OCI-LY3 (cell line): ENCODE data around the gene ACVR1.

ENCODE experiments used
- H2AFZ ChIP-seq: fragments of 200-600, 300-600 bp; shearing (Covaris generic); 2 replicates; pipeline ENCODE4 v1.6.0; 2014; ENCODE audit warnings: antibody characterized with exemption, low read depth, low read length
- H3K27ac ChIP-seq: fragments of 200-600, 300-600 bp; sonication (generic); 2 replicates; pipeline ENCODE4 v1.5.1; 2014; ENCODE audit warnings: mild to moderate bottlenecking, low read length, moderate library complexity, mixed read lengths
- H3K27me3 ChIP-seq: fragments of 200-600, 300-600 bp; sonication (generic); 2 replicates; pipeline ENCODE4 v1.6.1; 2014; ENCODE audit warnings: low read depth, low read length, mixed read lengths
- H3K36me3 ChIP-seq: fragments of 200-600, 300-600 bp; sonication (generic); replicated peaks from 2 replicates; pipeline ENCODE3; 2014; ENCODE audit warnings: low read depth, low read length, mixed read lengths
- H3K4me1 ChIP-seq: fragments of 300-600, 200-600 bp; sonication (generic); 2 replicates; pipeline ENCODE4 v1.6.1; 2014; ENCODE audit warnings: low read length, mixed read lengths
- H3K4me2 ChIP-seq: fragments of 200-600, 300-600 bp; sonication (generic); 2 replicates; pipeline ENCODE4 v1.6.1; 2014; ENCODE audit warnings: low read length, mixed read lengths
- H3K4me3 ChIP-seq: fragments of 300-600, 200-600 bp; sonication (generic); 2 replicates; pipeline ENCODE4 v1.5.1; 2014; ENCODE audit warnings: antibody characterized with exemption, mild to moderate bottlenecking, low read length, moderate library complexity
- H3K79me2 ChIP-seq: fragments of 300-600, 200-600 bp; shearing (Covaris generic); 2 replicates; pipeline ENCODE4 v1.6.1; 2014; ENCODE audit warnings: mild to moderate bottlenecking, low read length, mixed read lengths
- H3K9ac ChIP-seq: fragments of 300-600, 200-600 bp; shearing (Covaris generic); 2 replicates; pipeline ENCODE4 v1.6.0; 2014; ENCODE audit warnings: mild to moderate bottlenecking, low read length, moderate library complexity
- H3K9me3 ChIP-seq: fragments of 200-600, 300-600 bp; shearing (Covaris generic); 2 replicates; pipeline ENCODE4 v1.6.1; 2014; ENCODE audit warnings: low read length, mixed read lengths; ENCODE audit not compliant: insufficient read depth
- H4K20me1 ChIP-seq: fragments of 200-600, 300-600 bp; sonication (generic); 2 replicates; pipeline ENCODE4 v1.6.1; 2016; ENCODE audit warnings: low read length, mixed read lengths; ENCODE audit not compliant: insufficient read depth
- EZH2phosphoT487 ChIP-seq: fragments of 200-600 bp; shearing (Covaris generic); IDR thresholded peaks from 2 replicates; pipeline ENCODE4 v1.6.1; 2018; ENCODE audit warnings: antibody characterized with exemption, mixed run types, low read depth
- TF ChIP-seq, protein P1 (sequence below): fragments of 200-600, 300-600 bp; sonication (generic); IDR thresholded peaks from 2 replicates; pipeline ENCODE4 v1.5.1; 2014; ENCODE audit warnings: antibody characterized with exemption, low read length, low read depth

ACVR1 gene

DNA sequence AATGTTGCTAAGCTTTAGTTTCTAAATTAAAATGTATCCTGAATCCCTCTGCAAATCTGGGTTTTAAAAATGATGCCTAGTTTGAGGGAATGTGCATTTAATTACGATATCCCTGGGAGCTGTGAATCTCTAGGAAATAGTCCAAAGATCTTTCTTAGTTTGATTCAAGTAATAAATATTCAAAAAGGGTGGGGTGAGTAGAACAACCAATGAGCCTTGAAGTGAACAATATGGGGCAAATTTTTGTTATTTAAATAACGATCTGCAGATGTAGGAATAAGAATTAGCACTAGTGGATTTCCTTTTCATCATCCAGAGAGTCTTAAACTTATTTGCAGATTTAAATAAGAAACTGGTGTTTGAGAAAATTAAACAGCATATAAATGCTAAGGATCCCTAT is 106.3 kb downstream of the ACVR1 start:
- H3K27ac ChIP-seq = no peak overlapping the region
- peaks cover 2% of the 10 kb centered on the region for H3K36me3 ChIP-seq
- H3K4me3 ChIP-seq = no peak overlapping the region
- H2AFZ ChIP-seq = no peak overlapping the region
- no peaks in the 10 kb centered on the region for H3K79me2 ChIP-seq
- TF ChIP-seq EZH2phosphoT487 = no peak
- TF ChIP-seq, protein P1, sequence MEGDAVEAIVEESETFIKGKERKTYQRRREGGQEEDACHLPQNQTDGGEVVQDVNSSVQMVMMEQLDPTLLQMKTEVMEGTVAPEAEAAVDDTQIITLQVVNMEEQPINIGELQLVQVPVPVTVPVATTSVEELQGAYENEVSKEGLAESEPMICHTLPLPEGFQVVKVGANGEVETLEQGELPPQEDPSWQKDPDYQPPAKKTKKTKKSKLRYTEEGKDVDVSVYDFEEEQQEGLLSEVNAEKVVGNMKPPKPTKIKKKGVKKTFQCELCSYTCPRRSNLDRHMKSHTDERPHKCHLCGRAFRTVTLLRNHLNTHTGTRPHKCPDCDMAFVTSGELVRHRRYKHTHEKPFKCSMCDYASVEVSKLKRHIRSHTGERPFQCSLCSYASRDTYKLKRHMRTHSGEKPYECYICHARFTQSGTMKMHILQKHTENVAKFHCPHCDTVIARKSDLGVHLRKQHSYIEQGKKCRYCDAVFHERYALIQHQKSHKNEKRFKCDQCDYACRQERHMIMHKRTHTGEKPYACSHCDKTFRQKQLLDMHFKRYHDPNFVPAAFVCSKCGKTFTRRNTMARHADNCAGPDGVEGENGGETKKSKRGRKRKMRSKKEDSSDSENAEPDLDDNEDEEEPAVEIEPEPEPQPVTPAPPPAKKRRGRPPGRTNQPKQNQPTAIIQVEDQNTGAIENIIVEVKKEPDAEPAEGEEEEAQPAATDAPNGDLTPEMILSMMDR = no peak
- H3K9me3 ChIP-seq = no peaks in the 10 kb centered on the region
- no peak overlapping the region for H3K9ac ChIP-seq
- H4K20me1 ChIP-seq = no peaks in the 10 kb centered on the region
- no peaks in the 10 kb centered on the region for H3K27me3 ChIP-seq
- peaks cover 4% of the 10 kb centered on the region for H3K4me1 ChIP-seq
- no peak overlapping the region for H3K4me2 ChIP-seq

- Histone ChIP-seq H3K4me1 (no peaks in the 10 kb centered on the region), H3K79me2 (no peaks in the 10 kb centered on the region), H4K20me1 (no peaks in the 10 kb centered on the region), H3K4me3 (no peak overlapping the region), H3K27ac (no peak overlapping the region), H3K9ac (no peak overlapping the region), H3K27me3 (no peaks in the 10 kb centered on the region), H3K9me3 (no peaks in the 10 kb centered on the region), H3K4me2 (no peak overlapping the region), H3K36me3 (peaks cover 2% of the 10 kb centered on the region), H2AFZ (no peak overlapping the region)
- TF ChIP-seq, protein P1 = no peak
- no peak for TF ChIP-seq EZH2phosphoT487
Observed at GRCh38 chr2:157764386-157764785, 111.7 kb downstream of the ACVR1 start.

- Histone ChIP-seq H3K79me2 (no peaks in the 10 kb centered on the region), H3K27me3 (no peaks in the 10 kb centered on the region), H2AFZ (no peak overlapping the region), H3K4me3 (no peak overlapping the region), H3K4me1 (no peaks in the 10 kb centered on the region), H3K9ac (no peak overlapping the region), H3K9me3 (no peaks in the 10 kb centered on the region), H3K36me3 (peaks cover 7% of the 10 kb centered on the region), H4K20me1 (no peaks in the 10 kb centered on the region), H3K27ac (no peak overlapping the region), H3K4me2 (no peak overlapping the region)
- TF ChIP-seq, protein P1 = no peak
- TF ChIP-seq EZH2phosphoT487 = no peak
Observed at GRCh38 chr2:157761520-157761919, 114.6 kb downstream of the ACVR1 start.

DNA sequence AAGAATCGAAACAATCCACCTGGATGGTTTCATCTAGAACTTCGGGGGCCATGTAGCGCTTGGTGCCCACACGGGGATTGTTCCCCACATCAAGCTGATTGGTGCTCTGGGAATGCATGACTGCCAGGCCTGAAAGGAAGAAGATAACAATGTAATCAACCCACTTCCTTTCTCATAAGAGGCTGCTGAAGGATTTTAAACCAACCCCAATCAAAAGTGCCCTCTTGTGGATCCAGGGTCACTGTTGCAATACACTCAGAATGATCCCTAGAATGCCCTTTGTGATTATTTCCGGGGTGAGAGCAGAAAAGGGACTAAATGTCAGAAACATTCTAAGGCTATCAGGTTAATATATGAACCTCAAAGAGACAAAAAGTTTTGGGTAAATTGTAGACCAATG is 115.2 kb downstream of the ACVR1 start:
- peaks cover 7% of the 10 kb centered on the region for H3K36me3 ChIP-seq
- H3K9ac ChIP-seq = no peak overlapping the region
- H3K79me2 ChIP-seq = no peaks in the 10 kb centered on the region
- H3K9me3 ChIP-seq = no peaks in the 10 kb centered on the region
- H4K20me1 ChIP-seq = no peaks in the 10 kb centered on the region
- H3K27ac ChIP-seq = no peak overlapping the region
- H3K27me3 ChIP-seq = no peaks in the 10 kb centered on the region
- no peak for TF ChIP-seq EZH2phosphoT487
- TF ChIP-seq, protein P1 = no peak; the same call in 1 of the 2 replicates
- no peaks in the 10 kb centered on the region for H3K4me1 ChIP-seq
- H3K4me2 ChIP-seq = no peak overlapping the region
- no peak overlapping the region for H2AFZ ChIP-seq
- no peak overlapping the region for H3K4me3 ChIP-seq
